ENCODE results near the gene FZD2.

FZD2 gene

GRCh38 chr17:44548376-44549230, 8.7 kb upstream of the FZD2 start:
- TF ChIP-seq CTCF (IDR thresholded peaks at IDR 0.05; ENCODE audit: poor library complexity, severe bottlenecking) = no peak
- peaks cover 34% of the 10 kb centered on the region for H3K4me1 ChIP-seq (ENCODE audit: insufficient read depth, poor library complexity, severe bottlenecking)
- H3K27me3 ChIP-seq (ENCODE audit: insufficient read depth, poor library complexity, severe bottlenecking) = no peaks in the 10 kb centered on the region
- DNase-seq (ENCODE audit: low spot score) (no peak), ATAC-seq (ENCODE audit: low read depth) (no peak)
- H3K27ac ChIP-seq (ENCODE audit: poor library complexity, severe bottlenecking) = peak overlapping the region; percentile 96
- no peaks in the 10 kb centered on the region for H3K9me3 ChIP-seq (ENCODE audit: severe bottlenecking)
- no peaks in the 10 kb centered on the region for H3K36me3 ChIP-seq (ENCODE audit: low read depth)
- no peak overlapping the region for H3K4me3 ChIP-seq (ENCODE audit: severe bottlenecking)

GRCh38 chr17:44549686-44550085, 7.6 kb upstream of the FZD2 start:
- no peak for TF ChIP-seq CTCF (IDR thresholded peaks at IDR 0.05; ENCODE audit: poor library complexity, severe bottlenecking)
- Histone ChIP-seq H3K4me3 (ENCODE audit: severe bottlenecking) (no peak overlapping the region), H3K4me1 (ENCODE audit: insufficient read depth, poor library complexity, severe bottlenecking) (peaks cover 24% of the 10 kb centered on the region), H3K27me3 (ENCODE audit: insufficient read depth, poor library complexity, severe bottlenecking) (no peaks in the 10 kb centered on the region), H3K9me3 (ENCODE audit: severe bottlenecking) (no peaks in the 10 kb centered on the region), H3K36me3 (ENCODE audit: low read depth) (no peaks in the 10 kb centered on the region), H3K27ac (ENCODE audit: poor library complexity, severe bottlenecking) (no peak overlapping the region)
- DNase-seq (ENCODE audit: low spot score) (no peak), ATAC-seq (ENCODE audit: low read depth) (no peak)

- ATAC-seq (ENCODE audit: low read depth) = no peak
- H3K4me1 ChIP-seq (ENCODE audit: insufficient read depth, poor library complexity, severe bottlenecking) = peaks cover 11% of the 10 kb centered on the region
- no peaks in the 10 kb centered on the region for H3K27me3 ChIP-seq (ENCODE audit: insufficient read depth, poor library complexity, severe bottlenecking)
- DNase-seq (ENCODE audit: low spot score) = no peak
- no peak overlapping the region for H3K4me3 ChIP-seq (ENCODE audit: severe bottlenecking)
- TF ChIP-seq CTCF (IDR thresholded peaks at IDR 0.05; ENCODE audit: poor library complexity, severe bottlenecking) = no peak
- H3K36me3 ChIP-seq (ENCODE audit: low read depth) = no peaks in the 10 kb centered on the region
- no peaks in the 10 kb centered on the region for H3K9me3 ChIP-seq (ENCODE audit: severe bottlenecking)
- peak overlapping the region; percentile 8 for H3K27ac ChIP-seq (ENCODE audit: poor library complexity, severe bottlenecking)
Measured at GRCh38 chr17:44552361-44552760, 4.9 kb upstream of the FZD2 start.

GRCh38 chr17:44555099-44555498, 2.2 kb upstream of the FZD2 start:
- no peaks in the 10 kb centered on the region for H3K27me3 ChIP-seq (ENCODE audit: insufficient read depth, poor library complexity, severe bottlenecking)
- ATAC-seq (ENCODE audit: low read depth) (no peak), DNase-seq (ENCODE audit: low spot score) (no peak)
- no peaks in the 10 kb centered on the region for H3K9me3 ChIP-seq (ENCODE audit: severe bottlenecking)
- H3K27ac ChIP-seq (ENCODE audit: poor library complexity, severe bottlenecking) = peak overlapping the region; percentile 80
- H3K4me3 ChIP-seq (ENCODE audit: severe bottlenecking) = no peak overlapping the region
- peaks cover 10% of the 10 kb centered on the region for H3K4me1 ChIP-seq (ENCODE audit: insufficient read depth, poor library complexity, severe bottlenecking)
- no peak for TF ChIP-seq CTCF (IDR thresholded peaks at IDR 0.05; ENCODE audit: poor library complexity, severe bottlenecking)
- no peaks in the 10 kb centered on the region for H3K36me3 ChIP-seq (ENCODE audit: low read depth)

All from RWPE2 (cell line).